GM21528 (cell line): Measurements from ENCODE around the gene DNAH11.

Experiments
- ATAC-seq: cut with Tn5 transposase; IDR thresholded peaks from one replicate; pipeline ENCODE4 v1.9.1; 2021; ENCODE audit warnings: mild to moderate bottlenecking, moderate library complexity; ENCODE audit not compliant: unreplicated experiment, low FRiP score

Gene DNAH11

DNA sequence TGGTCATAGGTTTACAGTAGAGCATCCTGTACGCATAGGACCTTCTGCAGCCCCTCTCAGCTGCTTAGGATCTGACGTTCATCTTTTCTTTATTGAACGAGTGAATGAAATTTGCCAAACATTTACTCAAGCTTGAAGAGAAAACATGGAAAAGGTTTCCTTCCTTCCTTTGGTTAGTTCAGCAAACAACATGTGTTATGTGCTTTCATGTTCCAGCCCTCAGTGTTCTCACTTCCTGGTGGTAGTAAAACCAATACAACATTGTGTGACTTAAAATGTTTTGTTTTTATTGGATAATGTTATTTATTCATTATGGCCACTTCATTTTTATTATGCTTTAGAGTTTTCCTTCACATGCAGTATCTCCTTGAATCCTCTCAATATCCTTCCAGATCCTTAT lies 404.2 kb downstream of the DNAH11 start:
- no peak for ATAC-seq

GRCh38 chr7:21947946-21948345 lies 405.1 kb downstream of the DNAH11 start:
- ATAC-seq = no peak

DNA sequence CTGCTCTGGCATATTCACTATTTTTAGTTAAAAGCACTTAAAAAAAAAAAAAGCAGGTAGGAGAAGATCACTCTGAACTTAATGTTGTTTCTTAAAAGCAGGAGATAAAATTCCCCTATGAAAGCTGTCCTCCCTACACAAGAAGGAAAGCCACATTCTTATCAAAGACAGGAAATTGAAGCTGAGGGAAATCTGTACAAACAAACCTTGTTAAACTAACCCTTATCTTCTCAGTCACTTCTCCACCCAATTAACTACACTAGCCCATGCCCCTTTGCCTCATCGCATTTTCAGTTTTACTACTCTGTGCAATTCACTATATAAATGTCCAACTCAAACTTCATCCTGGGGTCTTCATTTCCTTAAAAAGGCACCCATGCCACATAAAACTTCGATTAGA lies 405.5 kb downstream of the DNAH11 start:
- ATAC-seq = no peak

DNA sequence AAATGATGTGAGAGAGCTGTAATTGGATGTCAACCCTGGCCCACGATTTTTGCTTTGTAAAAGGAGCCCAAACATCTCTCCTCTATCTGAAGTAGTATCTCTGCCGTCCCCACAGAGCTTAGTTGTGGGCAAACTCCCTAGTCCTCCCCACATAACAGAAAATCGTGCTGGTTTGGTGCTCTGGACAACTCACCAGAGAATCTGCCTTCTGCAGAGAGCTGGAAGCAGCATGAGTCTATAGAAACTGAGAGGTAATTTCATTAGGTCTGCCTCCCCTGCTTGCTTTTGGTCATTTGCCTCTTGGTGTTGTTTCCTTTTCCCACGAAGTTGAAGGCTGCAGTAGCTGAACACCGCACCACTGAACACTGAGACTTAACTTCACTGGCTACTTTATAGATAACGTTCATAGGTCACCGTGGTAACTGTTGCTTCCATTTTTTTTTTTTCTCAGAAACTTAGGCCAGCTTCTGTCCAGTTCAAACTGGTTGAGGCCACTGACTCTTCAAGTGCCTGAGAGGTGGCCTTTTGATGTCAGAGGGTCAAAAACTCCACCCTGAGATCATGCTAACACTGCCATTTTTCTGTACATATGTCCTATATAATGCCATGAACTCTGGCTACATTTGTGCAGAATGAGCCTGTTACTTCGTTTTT lies 406.2 kb downstream of the DNAH11 start:
- no peak for ATAC-seq
